Smooth muscle cell (in vitro differentiated cells): ENCODE measurements around the gene FAM219A. TPM values are rescaled to one million over a fixed set of nuclear protein-coding genes. Genes with fewer than 3 reads are reported as not detected.
"Not testable (repeated sequence)": the region's sequence is repeated elsewhere in the genome, so short reads cannot be mapped to it uniquely, and the experiment has no call there.

Source experiments
- DNase-seq: peaks from one replicate; lab custom pipeline; 2025; ENCODE audit not compliant: unreplicated experiment; lab: John Stamatoyannopoulos, UW
- H2AFZ ChIP-seq: fragments of 200-600 bp; sonication (generic); 2 replicates; pipeline ENCODE4 v1.6.0; 2016; ENCODE audit warnings: antibody characterized with exemption, low read depth, mild to moderate bottlenecking
- H3F3A ChIP-seq: fragments of 200-600 bp; sonication (generic); 2 replicates; pipeline ENCODE4 v1.6.0; 2017; ENCODE audit warnings: antibody characterized with exemption, low read depth
- H3K27ac ChIP-seq: fragments of 200-600 bp; sonication (generic); 2 replicates; pipeline ENCODE4 v1.5.1; 2016; ENCODE audit warnings: low read depth, mild to moderate bottlenecking
- H3K27me3 ChIP-seq: fragments of 200-600 bp; sonication (generic); 2 replicates; pipeline ENCODE4 v1.6.1; 2016; ENCODE audit warnings: low read depth, mild to moderate bottlenecking
- H3K36me3 ChIP-seq: fragments of 200-600 bp; sonication (generic); 2 replicates; pipeline ENCODE4 v1.5.1; 2016; ENCODE audit warnings: low read depth
- H3K4me1 ChIP-seq: fragments of 200-600 bp; sonication (generic); 2 replicates; pipeline ENCODE4 v1.5.1; 2016; ENCODE audit warnings: low read depth
- H3K4me2 ChIP-seq: fragments of 200-600 bp; sonication (generic); 2 replicates; pipeline ENCODE4 v1.6.0; 2016; ENCODE audit warnings: mild to moderate bottlenecking
- H3K4me3 ChIP-seq: fragments of 200-600 bp; sonication (generic); 2 replicates; pipeline ENCODE4 v1.5.1; 2016; ENCODE audit warnings: mild to moderate bottlenecking
- H3K79me2 ChIP-seq: fragments of 200-600 bp; sonication (generic); 2 replicates; pipeline ENCODE4 v1.6.0; 2016; ENCODE audit warnings: low read depth, mild to moderate bottlenecking
- H3K9ac ChIP-seq: fragments of 200-600 bp; sonication (generic); 2 replicates; pipeline ENCODE4 v1.6.0; 2016; ENCODE audit warnings: low read depth
- H3K9me3 ChIP-seq: fragments of 200-600 bp; sonication (generic); replicated peaks from 2 replicates; pipeline ENCODE4 v1.5.1; 2016; ENCODE audit warnings: low read depth
- H4K20me1 ChIP-seq: fragments of 200-600 bp; sonication (generic); 2 replicates; pipeline ENCODE4 v1.6.0; 2016; ENCODE audit warnings: low read depth
- WGBS: methylation state at CpG from one replicate; pipeline ENCODE4 v1.1.7; 2016; ENCODE audit warnings: low lambda C conversion rate; 5-methylcytosine and 5-hydroxymethylcytosine counted together
- polyA plus RNA-seq: library from polyadenylated mRNA; unstranded; fragments of >200 nt; fragmentation: Nextera tagmentation; extraction: Ambion mirVana; gene quantifications from 2 replicates; pipeline ENCODE4 v1.2.1, GENCODE V29; 2016
- total RNA-seq: library from RNA; depleted of rRNA; stranded (reverse); fragments of >200 nt; gene quantifications from 2 replicates; pipeline ENCODE4 v1.2.3, GENCODE V29; 2014
- TF ChIP-seq, protein P1 (sequence below): fragments of 200-600 bp; sonication (generic); IDR thresholded peaks from 2 replicates; pipeline ENCODE4 v1.5.1; 2017; ENCODE audit warnings: borderline replicate concordance, mild to moderate bottlenecking, antibody characterized with exemption; ENCODE audit not compliant: insufficient read depth, poor library complexity, severe bottlenecking

FAM219A gene
- total and polyA plus RNA-seq, 2 experiments from 2014 or later = 13.3 to 29.5 TPM

DNA sequence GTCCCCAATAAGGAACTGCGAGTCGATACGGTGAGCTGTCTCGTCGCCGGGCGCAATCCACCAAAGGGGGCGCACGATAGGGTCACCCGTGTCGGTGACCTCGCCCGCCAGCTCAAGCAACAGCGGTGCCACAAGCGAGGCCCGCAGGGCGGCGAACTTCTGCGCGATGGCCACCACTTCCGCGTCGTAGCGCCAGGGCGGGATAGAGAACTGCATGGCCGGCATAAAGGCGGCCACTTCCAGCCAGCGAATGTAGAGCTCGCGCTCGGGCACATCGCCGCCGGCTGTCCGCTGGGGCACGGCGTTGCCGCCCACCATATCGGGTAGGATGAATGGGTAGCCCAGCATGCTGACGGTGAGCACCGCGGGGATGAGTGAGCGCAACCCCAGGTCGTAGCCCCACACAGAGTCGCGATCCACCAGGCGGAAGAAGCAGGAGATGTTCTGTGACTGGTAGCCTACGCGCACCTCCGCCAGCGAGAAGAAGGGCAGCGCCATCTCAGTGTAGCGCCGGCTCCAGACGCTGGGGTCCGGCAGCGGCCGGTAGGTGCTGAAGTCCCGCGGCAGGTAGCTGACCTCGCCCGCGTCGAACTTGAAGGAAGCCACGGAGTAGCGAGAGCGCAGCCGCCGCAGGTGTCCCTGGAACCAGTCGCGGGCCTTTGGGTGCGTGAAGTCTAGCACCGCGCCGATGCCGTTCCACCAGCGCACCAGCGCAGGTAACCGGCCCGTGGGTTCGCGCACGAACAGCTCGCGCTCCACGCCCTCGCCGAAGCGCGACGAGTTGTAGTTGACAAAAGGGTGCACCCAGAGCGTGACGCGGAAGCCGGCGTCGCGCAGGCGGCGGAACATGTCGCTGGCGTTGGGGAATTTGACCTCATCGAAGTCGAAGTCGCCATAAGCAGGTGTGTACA, 87.1 kb downstream of the FAM219A start:
- no peaks in the 10 kb centered on the region for H3K9me3 ChIP-seq
- no peaks in the 10 kb centered on the region for H3F3A ChIP-seq
- no peak overlapping the region for H3K4me3 ChIP-seq
- H3K27me3 ChIP-seq = no peaks in the 10 kb centered on the region
- no peak for DNase-seq
- H2AFZ ChIP-seq = no peak overlapping the region
- H3K4me2 ChIP-seq = no peak overlapping the region
- H3K4me1 ChIP-seq = no peaks in the 10 kb centered on the region
- no peaks in the 10 kb centered on the region for H3K79me2 ChIP-seq
- no peaks in the 10 kb centered on the region for H3K36me3 ChIP-seq
- TF ChIP-seq, protein P1, sequence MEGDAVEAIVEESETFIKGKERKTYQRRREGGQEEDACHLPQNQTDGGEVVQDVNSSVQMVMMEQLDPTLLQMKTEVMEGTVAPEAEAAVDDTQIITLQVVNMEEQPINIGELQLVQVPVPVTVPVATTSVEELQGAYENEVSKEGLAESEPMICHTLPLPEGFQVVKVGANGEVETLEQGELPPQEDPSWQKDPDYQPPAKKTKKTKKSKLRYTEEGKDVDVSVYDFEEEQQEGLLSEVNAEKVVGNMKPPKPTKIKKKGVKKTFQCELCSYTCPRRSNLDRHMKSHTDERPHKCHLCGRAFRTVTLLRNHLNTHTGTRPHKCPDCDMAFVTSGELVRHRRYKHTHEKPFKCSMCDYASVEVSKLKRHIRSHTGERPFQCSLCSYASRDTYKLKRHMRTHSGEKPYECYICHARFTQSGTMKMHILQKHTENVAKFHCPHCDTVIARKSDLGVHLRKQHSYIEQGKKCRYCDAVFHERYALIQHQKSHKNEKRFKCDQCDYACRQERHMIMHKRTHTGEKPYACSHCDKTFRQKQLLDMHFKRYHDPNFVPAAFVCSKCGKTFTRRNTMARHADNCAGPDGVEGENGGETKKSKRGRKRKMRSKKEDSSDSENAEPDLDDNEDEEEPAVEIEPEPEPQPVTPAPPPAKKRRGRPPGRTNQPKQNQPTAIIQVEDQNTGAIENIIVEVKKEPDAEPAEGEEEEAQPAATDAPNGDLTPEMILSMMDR = no peak
- H3K9ac ChIP-seq = no peak overlapping the region
- 98% methylated on average over 94 of the region's 105 CpGs for WGBS
- H3K27ac ChIP-seq = no peak overlapping the region
- H4K20me1 ChIP-seq = no peaks in the 10 kb centered on the region

DNA sequence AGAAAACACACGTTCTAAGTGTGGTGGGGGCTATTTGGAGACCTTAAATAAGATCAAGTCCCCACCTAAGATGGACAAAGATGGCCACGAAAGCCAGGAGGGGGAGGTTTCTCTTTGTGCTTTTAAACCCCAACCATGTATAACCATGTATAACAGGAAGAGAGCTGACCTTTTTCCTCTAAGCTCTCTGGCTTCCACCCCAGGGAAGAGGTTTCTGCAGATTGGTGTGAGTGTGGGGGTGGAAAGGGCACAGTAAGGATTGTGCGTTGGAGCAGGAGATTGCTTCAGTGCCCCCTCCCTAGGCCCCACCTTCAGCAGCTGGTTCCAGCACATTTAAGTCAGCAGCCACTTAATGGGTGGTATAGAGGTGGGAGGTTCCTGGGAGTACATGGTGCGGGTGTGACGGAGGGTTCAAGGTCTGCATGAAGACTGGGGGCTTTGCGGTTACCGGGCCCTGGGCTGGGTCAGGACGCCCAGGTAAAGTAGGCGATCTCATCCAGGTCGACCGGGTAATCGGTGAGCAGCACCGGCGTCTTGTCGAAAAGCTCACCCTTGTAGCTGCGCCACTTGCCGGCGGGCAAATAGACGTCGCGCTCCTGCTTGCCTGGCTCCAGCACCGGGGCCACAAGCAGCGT, 87.9 kb downstream of the FAM219A start:
- Histone ChIP-seq H3K27me3 (no peaks in the 10 kb centered on the region), H3K36me3 (no peaks in the 10 kb centered on the region), H4K20me1 (no peaks in the 10 kb centered on the region), H3K4me3 (no peak overlapping the region), H3K9me3 (no peaks in the 10 kb centered on the region), H3K79me2 (no peaks in the 10 kb centered on the region), H3K27ac (no peak overlapping the region), H3F3A (no peaks in the 10 kb centered on the region), H3K4me2 (no peak overlapping the region), H2AFZ (no peak overlapping the region), H3K4me1 (no peaks in the 10 kb centered on the region), H3K9ac (no peak overlapping the region)
- DNase-seq = no peak
- WGBS = 92% methylated on average over 13 of the region's 23 CpGs
- TF ChIP-seq, protein P1 = no peak

DNA sequence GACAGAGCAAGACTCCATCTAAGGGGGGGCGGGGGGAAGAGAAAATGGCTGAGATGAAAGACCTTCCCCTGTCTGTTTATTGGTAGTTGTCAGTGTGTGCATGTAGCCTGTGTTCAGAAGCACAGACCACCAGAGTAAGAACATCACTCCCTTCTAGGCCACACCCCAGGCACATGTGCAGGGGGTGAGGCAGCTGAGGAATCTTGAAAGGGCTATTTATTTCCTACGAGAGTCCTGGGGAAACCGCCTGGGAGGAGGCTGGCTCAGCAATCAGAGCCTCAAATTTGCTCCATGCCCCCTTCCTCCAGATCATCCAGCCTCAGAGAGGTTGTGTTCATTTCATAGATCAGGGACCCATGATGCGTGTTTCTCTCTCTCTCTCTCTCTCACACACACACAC, 88.7 kb downstream of the FAM219A start:
- Histone ChIP-seq H3K9ac (no peak overlapping the region), H3K9me3 (no peaks in the 10 kb centered on the region), H3K27ac (no peak overlapping the region)

DNA sequence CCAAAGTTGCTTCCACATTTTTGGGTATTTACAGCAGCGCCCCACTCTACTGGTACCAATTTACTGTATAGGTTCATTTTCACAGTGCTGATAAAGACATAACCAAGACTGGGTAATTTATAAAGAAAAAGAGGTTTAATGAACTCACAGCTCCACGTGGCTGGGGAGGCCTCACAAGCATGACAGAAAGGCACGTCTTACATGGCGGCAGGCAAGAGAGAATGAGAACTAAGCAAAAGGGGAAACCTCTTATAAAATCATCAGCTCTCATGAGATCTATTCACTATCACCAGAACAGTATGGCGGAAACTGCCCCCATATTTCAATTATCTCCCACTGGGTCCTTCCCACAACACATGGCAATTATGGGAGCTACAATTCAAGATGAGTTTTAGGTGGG, 89.6 kb downstream of the FAM219A start:
- 97% methylated on average over 5 of the region's 5 CpGs for WGBS
- H3K9me3 ChIP-seq = not testable (repeated sequence)

More for the DNA sequence above, 88.7 kb downstream of the FAM219A start:
- Histone ChIP-seq H3K4me1 (no peaks in the 10 kb centered on the region), H3K27me3 (no peaks in the 10 kb centered on the region), H3K4me3 (no peak overlapping the region), H2AFZ (no peak overlapping the region), H4K20me1 (no peaks in the 10 kb centered on the region), H3F3A (no peaks in the 10 kb centered on the region), H3K79me2 (no peaks in the 10 kb centered on the region), H3K4me2 (no peak overlapping the region), H3K36me3 (no peaks in the 10 kb centered on the region)
- TF ChIP-seq, protein P1 = no peak
- no peak for DNase-seq
- 86% methylated on average over 4 of the region's 4 CpGs for WGBS

DNA sequence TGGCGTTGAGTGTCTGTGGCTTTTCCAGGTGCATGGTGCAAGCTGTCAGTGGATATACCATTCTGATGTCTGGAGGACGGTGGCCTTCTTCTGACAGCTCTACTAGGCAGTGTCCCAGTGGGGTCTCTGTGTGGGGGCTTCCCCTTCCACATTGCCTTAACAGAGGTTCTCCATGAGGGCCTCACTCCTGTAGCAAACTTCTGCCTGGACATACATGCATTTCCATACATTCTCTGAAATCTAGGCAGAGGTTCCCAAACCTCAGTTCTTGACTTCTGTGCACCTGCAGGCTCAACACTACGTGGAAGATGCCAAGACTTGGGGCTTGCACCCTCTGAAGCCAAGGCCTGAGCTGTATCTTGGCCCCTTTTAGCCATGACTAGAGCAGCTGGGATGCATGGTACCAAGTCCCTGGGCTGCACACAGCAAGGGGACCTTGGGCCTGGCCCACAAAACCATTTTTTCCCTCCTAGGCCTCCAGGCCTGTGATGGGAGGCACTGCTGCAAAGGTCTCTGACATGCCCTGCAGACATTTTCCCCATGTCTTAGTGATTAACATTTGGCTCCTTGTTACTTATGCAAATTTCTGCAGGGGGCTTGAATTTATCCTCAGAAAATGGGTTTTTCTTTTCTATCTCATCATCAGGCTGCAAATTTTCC, 90.5 kb downstream of the FAM219A start:
- not testable (repeated sequence) for DNase-seq, H3K79me2 ChIP-seq, H2AFZ ChIP-seq, H3K4me2 ChIP-seq, H3K9me3 ChIP-seq, H4K20me1 ChIP-seq, H3K4me3 ChIP-seq, H3K36me3 ChIP-seq, H3K27me3 ChIP-seq, H3F3A ChIP-seq, H3K27ac ChIP-seq, H3K9ac ChIP-seq
- peaks cover 15% of the 10 kb centered on the region for H3K4me1 ChIP-seq
- 96% methylated on average over 3 of the region's 3 CpGs for WGBS

More for the DNA sequence above, 89.6 kb downstream of the FAM219A start:
- not testable (repeated sequence) for H3K27ac ChIP-seq, H4K20me1 ChIP-seq, H3K36me3 ChIP-seq, DNase-seq, H2AFZ ChIP-seq, H3K9ac ChIP-seq, H3K4me3 ChIP-seq, H3K4me2 ChIP-seq, H3F3A ChIP-seq, H3K79me2 ChIP-seq, H3K4me1 ChIP-seq, H3K27me3 ChIP-seq
